GM12891 (cell line): Measurements from ENCODE around the gene CCDC142.

Experiments
- POLR2A ChIP-seq: IDR thresholded peaks from 2 replicates; pipeline ENCODE4 v1.6.1; 2011; ENCODE audit warnings: low read depth, low read length, control low read depth
- POLR2AphosphoS5 ChIP-seq: IDR thresholded peaks from 2 replicates; pipeline ENCODE4 v1.6.1; 2011; ENCODE audit warnings: low read depth, low read length, control low read depth
- POU2F2 ChIP-seq: IDR thresholded peaks from 2 replicates; pipeline ENCODE4 v1.6.1; 2011; ENCODE audit warnings: low read depth, mild to moderate bottlenecking, control low read depth, low read length, moderate library complexity

DNA sequence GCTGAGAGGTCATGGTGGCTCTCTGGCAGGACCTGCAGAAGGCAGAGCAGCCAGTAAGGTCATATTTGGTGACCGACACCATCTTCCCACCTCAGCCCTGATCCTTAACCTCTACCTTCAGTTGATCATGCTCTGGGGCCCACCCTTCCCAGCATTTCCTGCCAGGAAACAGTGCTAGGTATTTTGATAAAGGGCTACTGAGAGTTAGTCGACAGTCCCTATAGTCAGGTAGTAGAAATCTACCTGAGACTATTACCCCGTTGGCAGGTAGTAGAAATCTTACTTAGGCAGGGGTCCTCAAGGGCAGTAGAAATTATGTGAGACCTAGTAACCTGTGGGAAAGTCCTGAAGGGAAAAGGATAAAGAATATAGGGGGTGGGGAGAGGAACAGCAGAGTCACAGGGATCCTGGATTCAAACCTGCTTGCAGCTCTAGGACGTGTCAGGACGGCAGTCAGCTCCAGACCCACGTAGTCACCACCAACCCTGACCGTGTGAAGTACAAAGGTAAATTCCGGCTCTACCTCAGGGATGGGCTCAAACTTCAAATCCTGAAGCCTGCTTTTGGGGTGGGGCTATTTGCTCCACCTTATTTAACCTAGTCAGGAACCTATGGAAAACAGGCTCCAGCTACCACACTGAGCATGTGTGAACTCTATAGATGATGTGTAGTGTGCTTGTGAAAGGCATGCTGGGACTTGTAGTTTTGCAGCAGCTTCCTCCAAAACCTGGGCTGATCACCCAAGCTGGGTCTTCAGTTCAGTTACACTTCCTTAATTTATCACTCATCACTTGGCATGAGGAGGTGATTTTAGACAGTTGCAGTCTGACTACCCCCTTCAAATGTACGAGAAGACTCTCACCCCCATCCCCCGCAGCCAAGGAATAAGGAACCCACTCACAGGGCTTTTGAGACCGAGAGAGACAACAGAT is 43.2 kb upstream of the CCDC142 start, which contains the start of gene DQX1:
- TF ChIP-seq POU2F2 (no peak; the same call in none of the 2 replicates), POLR2AphosphoS5 (no peak), POLR2A (0 out of 2 replicates have a peak, but pooled peaks have one; percentile 27)
